ENCODE results near the gene LRFN4. TPM values are rescaled to one million over a fixed set of nuclear protein-coding genes. Genes with fewer than 3 reads are reported as not detected.

LRFN4 gene
- total and polyA plus RNA-seq, 2 donors (not counting 3 experiments of a cell fraction or from before 2014, with no cell fraction given) = 22.3 to 37.4 TPM

DNA sequence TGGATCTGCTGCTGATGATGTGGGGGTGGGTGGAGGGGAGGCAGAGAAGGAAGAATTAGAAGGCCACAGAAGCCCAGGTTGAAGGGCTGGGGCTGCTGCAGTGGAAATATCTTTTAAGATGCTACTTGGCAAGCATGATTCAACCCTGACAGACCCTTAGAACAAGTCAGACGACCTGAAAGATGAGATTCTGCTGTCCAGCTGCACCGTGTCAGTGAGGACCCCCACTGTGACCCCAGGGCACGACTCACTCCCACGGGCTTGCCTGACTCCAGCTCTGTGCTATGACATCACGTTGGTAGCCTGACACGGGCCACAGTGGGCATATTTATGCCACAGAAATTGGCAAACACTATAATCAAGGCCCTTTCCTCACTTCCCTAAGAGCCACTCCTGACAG is 36.0 kb downstream of the LRFN4 start:
- H3K4me1 ChIP-seq (ENCODE audit: control insufficient read depth, extremely low read depth, insufficient read depth, low read length) = peaks cover 7% of the 10 kb centered on the region
- ChIA-PET CTCF (interaction anchor here (1.5 to 3.5 kb wide), 4 partner anchors 9 to 84 kb away, joined by 6 to 18 read pairs (median 10); no protein-coding TSS in a partner anchor), POLR2A (no interaction called here)
- H3K27ac ChIP-seq (ENCODE audit: insufficient read depth, low read depth, low read length) = no peak overlapping the region
- H2AFZ ChIP-seq (ENCODE audit: low read depth, low read length) = no peak overlapping the region
- FAIRE-seq (no peak), DNase-seq (ENCODE audit: low read depth, low spot score) (no peak)
- intact Hi-C loops (cut with micrococcal nuclease) (no loop called here), dilution Hi-C loops (cut with MboI; ENCODE audit: extremely low pct_ligation_motif_present, low sequenced_read_pairs) (no loop called here)
- H3K79me2 ChIP-seq (ENCODE audit: control insufficient read depth, insufficient read depth, low read length) = no peaks in the 10 kb centered on the region
- H3K9ac ChIP-seq (replicated peaks; ENCODE audit: extremely low read depth, insufficient read depth, low read length) = no peak overlapping the region
- H3K9me1 ChIP-seq (replicated peaks; ENCODE audit: control insufficient read depth, extremely low read depth, insufficient read depth, low read length) = no peaks in the 10 kb centered on the region
- H3K4me3 ChIP-seq (replicated peaks in 1 of 3; ENCODE audit: insufficient read depth in 1 of 3, low read depth in 1 of 3, low read length in 3 of 3) = no peak overlapping the region
- H3K4me2 ChIP-seq (ENCODE audit: insufficient read depth, low read length) = no peak overlapping the region
- no TSS peak for BruUV-seq (replicated peaks)
- no peaks in the 10 kb centered on the region for H4K20me1 ChIP-seq (replicated peaks; ENCODE audit: control insufficient read depth, extremely low read depth, insufficient read depth, low read length)
- H3K27me3 ChIP-seq (ENCODE audit: control insufficient read depth in 2 of 2, insufficient read depth in 2 of 2, low read length in 2 of 2) = no peaks in the 10 kb centered on the region
- H3K9me3 ChIP-seq (replicated peaks; ENCODE audit: control insufficient read depth, insufficient read depth, low read length) = no peaks in the 10 kb centered on the region
- no peak for TF ChIP-seq FOS (IDR thresholded peaks at IDR 0.05; ENCODE audit: borderline replicate concordance, insufficient read depth, low read length)
- TF ChIP-seq POLR2AphosphoS5 (IDR thresholded peaks at IDR 0.05; ENCODE audit: insufficient read depth, low read depth, low read length) = no peak
- TF ChIP-seq MYC (IDR thresholded peaks at IDR 0.05; ENCODE audit: low read depth, low read length) = no peak
- TF ChIP-seq, protein P1, sequence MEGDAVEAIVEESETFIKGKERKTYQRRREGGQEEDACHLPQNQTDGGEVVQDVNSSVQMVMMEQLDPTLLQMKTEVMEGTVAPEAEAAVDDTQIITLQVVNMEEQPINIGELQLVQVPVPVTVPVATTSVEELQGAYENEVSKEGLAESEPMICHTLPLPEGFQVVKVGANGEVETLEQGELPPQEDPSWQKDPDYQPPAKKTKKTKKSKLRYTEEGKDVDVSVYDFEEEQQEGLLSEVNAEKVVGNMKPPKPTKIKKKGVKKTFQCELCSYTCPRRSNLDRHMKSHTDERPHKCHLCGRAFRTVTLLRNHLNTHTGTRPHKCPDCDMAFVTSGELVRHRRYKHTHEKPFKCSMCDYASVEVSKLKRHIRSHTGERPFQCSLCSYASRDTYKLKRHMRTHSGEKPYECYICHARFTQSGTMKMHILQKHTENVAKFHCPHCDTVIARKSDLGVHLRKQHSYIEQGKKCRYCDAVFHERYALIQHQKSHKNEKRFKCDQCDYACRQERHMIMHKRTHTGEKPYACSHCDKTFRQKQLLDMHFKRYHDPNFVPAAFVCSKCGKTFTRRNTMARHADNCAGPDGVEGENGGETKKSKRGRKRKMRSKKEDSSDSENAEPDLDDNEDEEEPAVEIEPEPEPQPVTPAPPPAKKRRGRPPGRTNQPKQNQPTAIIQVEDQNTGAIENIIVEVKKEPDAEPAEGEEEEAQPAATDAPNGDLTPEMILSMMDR (IDR thresholded peaks at IDR 0.05; ENCODE audit: extremely low read depth in 1 of 2, insufficient read depth in 1 of 2, low read depth in 1 of 2, low read length in 2 of 2) = no peak
- TF ChIP-seq JUN (IDR thresholded peaks at IDR 0.05; ENCODE audit: borderline replicate concordance, insufficient read depth, insufficient read length, low read depth) = no peak
- no peak for TF ChIP-seq EZH2 (IDR thresholded peaks at IDR 0.05; ENCODE audit: borderline replicate concordance, low read depth, low read length, severe bottlenecking)
- TF ChIP-seq, protein P2, sequence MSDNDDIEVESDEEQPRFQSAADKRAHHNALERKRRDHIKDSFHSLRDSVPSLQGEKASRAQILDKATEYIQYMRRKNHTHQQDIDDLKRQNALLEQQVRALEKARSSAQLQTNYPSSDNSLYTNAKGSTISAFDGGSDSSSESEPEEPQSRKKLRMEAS (IDR thresholded peaks at IDR 0.05; ENCODE audit: insufficient read depth, insufficient read length) = no peak
- no peak for TF ChIP-seq GATA2 (IDR thresholded peaks at IDR 0.05; ENCODE audit: insufficient read depth, insufficient read length, low read depth, low read length)
- TF ChIP-seq POLR2A (IDR thresholded peaks at IDR 0.05; ENCODE audit: low read depth, low read length) = no peak
- no peaks in the 10 kb centered on the region for H3K36me3 ChIP-seq (ENCODE audit: control insufficient read depth in 2 of 2, extremely low read depth in 1 of 2, insufficient read depth in 2 of 2, low read length in 2 of 2)
